Colonic mucosa (tissue), 4 donors: ENCODE data around the gene TOR4A. TPM values are rescaled to one million over a fixed set of nuclear protein-coding genes. Genes with fewer than 3 reads are reported as not detected.

ENCODE experiments used
- DNase-seq: peaks from one replicate; pipeline ENCODE4 v3.0.0-alpha.2; 2020
- H3K27ac ChIP-seq: fragments of 200-600 bp; one replicate; pipeline ENCODE4 v1.8.0; 2021
- H3K27me3 ChIP-seq: fragments of 200-600 bp; one replicate; pipeline ENCODE4 v1.8.0; 2021
- H3K36me3 ChIP-seq: fragments of 200-600 bp; one replicate; pipeline ENCODE4 v1.8.0; 2021
- H3K4me1 ChIP-seq: fragments of 200-600 bp; one replicate; pipeline ENCODE4 v1.8.0; 2021; ENCODE audit warnings: mild to moderate bottlenecking
- H3K4me3 ChIP-seq: fragments of 200-600 bp; one replicate; pipeline ENCODE4 v1.8.0; 2021
- H3K9ac ChIP-seq, 2 donors: one replicate each; pipeline ENCODE4 v1.7.0; 2013; ENCODE audit warnings: control low read depth in 2 of 2, low read depth in 2 of 2, low read length in 2 of 2
- H3K9me3 ChIP-seq: fragments of 200-600 bp; one replicate; pipeline ENCODE4 v1.8.0; 2021
- CTCF ChIP-seq: fragments of 200-600 bp; IDR thresholded peaks from one replicate; pipeline ENCODE4 v1.8.0; 2022; ENCODE audit warnings: antibody characterized with exemption, mild to moderate bottlenecking
- intact Hi-C: fragments of 100-400 bp; cut with DNase I; formaldehyde crosslinking; loops from one replicate; pipeline ENCODE4 v1.14.1; 2022
- total RNA-seq, 2 donors: library from RNA; stranded (reverse); fragmentation: NEBNext Ultra II Directional in 1 of 2; extraction: Animal tissue kit (Norgen Biotek cat#: 25700) in 1 of 2; gene quantifications; one replicate each; pipeline ENCODE4 v1.2.1, GENCODE V29; 2021
- donor health status: healthy.
- donor health status: DM: no; HTN: no; CAD: no.
- donor health status: DM: no; HTN: no; CAD: no.

The TOR4A gene
- total RNA-seq, 2 donors from 2014 or later: 57.1 to 63.9 TPM

DNA sequence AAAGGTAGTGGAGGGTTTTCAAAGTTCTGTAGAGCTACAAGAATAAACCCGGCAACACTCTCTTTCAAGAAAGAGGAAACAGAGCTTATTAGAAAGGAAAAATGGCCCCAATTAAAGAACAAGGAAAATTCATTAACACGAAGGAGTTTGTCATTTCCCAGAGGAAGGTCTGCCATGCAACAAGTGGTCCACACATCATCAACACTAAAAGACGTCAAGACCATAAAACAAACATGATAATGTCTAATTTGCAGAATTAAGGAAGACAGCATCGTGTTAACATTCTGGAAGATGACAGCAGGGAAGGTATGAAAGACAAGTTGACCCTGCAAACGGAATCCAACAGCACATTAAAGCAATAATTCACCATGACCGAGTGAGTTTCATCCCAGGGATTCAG, 53.2 kb downstream of the TOR4A start:
- H3K36me3 ChIP-seq: no peaks in the 10 kb centered on the region
- H3K9me3 ChIP-seq: no peaks in the 10 kb centered on the region
- no peak for TF ChIP-seq CTCF
- no peak overlapping the region for H3K4me3 ChIP-seq
- intact Hi-C loops: no loop called here
- no peaks in the 10 kb centered on the region for H3K4me1 ChIP-seq
- no peak overlapping the region for H3K27ac ChIP-seq
- no peak for DNase-seq
- H3K27me3 ChIP-seq: no peaks in the 10 kb centered on the region
- H3K9ac ChIP-seq: no peak overlapping the region

DNA sequence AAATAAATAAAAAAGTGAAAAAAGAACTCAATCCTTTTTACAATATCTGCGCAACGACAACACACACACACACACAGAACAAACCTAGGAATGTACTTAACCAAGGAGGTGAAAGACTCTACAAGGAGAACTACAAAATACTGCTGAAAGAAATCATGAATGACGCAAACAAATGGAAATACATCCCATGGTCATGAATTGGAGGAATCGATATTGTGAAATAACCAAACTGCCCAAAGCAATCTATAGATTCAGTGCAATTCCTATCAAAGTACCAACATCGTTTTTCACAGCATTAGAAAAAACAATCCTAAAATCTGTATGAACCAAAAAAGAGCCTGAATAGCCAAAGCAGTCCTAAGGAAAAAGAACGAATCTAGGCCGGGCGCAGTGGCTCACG, 54.4 kb downstream of the TOR4A start:
- Histone ChIP-seq H3K27ac (no peak overlapping the region), H3K9me3 (no peaks in the 10 kb centered on the region), H3K36me3 (no peaks in the 10 kb centered on the region), H3K4me1 (no peaks in the 10 kb centered on the region), H3K27me3 (no peaks in the 10 kb centered on the region), H3K4me3 (no peak overlapping the region), H3K9ac (no peak overlapping the region)
- no peak for DNase-seq
- TF ChIP-seq CTCF: no peak
- intact Hi-C loops: no loop called here

Other genes with a start within 250 kb of the TOR4A start
- gene ABCA2, start 249.5 kb upstream of the TOR4A start, total RNA-seq: 10 to 100 TPM; 22.4 to 47.5 TPM
- gene FUT7, start 245.6 kb upstream of the TOR4A start, total RNA-seq: not detected
- gene NPDC1, start 231.5 kb upstream of the TOR4A start, total RNA-seq: 100 to 1,000 TPM; 149 to 177 TPM
- 10 to 100 TPM; 20.5 to 22.1 TPM for gene ENTPD2, start 223.7 kb upstream of the TOR4A start, total RNA-seq
- 10 to 100 TPM; 19.2 to 57.8 TPM for gene SAPCD2, start 207.2 kb upstream of the TOR4A start, total RNA-seq
- 10 to 100 TPM in 1 of 2 donors, 1 to 10 TPM in 1; 9.0 to 13.0 TPM for gene UAP1L1, start 200.2 kb upstream of the TOR4A start, total RNA-seq
- gene MAN1B1, start 190.7 kb upstream of the TOR4A start, total RNA-seq: 10 to 100 TPM; 43.5 to 52.6 TPM
- gene DPP7, start 163.0 kb upstream of the TOR4A start, total RNA-seq: 10 to 100 TPM; 46.2 to 52.5 TPM
- gene GRIN1, start 138.6 kb upstream of the TOR4A start, total RNA-seq: under 1 TPM; 0.47 to 0.93 TPM
- 10 to 100 TPM; 64.6 to 95.8 TPM for gene LRRC26, start 107.7 kb upstream of the TOR4A start, total RNA-seq
- gene TMEM210, start 105.7 kb upstream of the TOR4A start, total RNA-seq: under 1 TPM in 1 of 2 donors, not detected in 1; 0.67 TPM
- 10 to 100 TPM; 33.8 to 67.8 TPM for gene ANAPC2, start 89.2 kb upstream of the TOR4A start, total RNA-seq
- 100 to 1,000 TPM in 1 of 2 donors, 10 to 100 TPM in 1; 60.0 to 100 TPM for gene SSNA1, start 89.0 kb upstream of the TOR4A start, total RNA-seq
- gene TPRN, start 77.0 kb upstream of the TOR4A start, total RNA-seq: 100 to 1,000 TPM in 1 of 2 donors, 10 to 100 TPM in 1; 83.1 to 124 TPM
- gene TMEM203, start 72.1 kb upstream of the TOR4A start, total RNA-seq: 10 to 100 TPM; 35.7 to 43.5 TPM
- gene NDOR1, start 72.0 kb upstream of the TOR4A start, total RNA-seq: 10 to 100 TPM; 11.7 to 36.9 TPM
- 1 to 10 TPM; 6.5 to 9.3 TPM for gene RNF208, start 55.5 kb upstream of the TOR4A start, total RNA-seq
- under 1 TPM in 1 of 2 donors, not detected in 1; 0.64 TPM for gene CYSRT1, start 52.6 kb upstream of the TOR4A start, total RNA-seq
- not detected for gene RNF224, start 50.2 kb upstream of the TOR4A start, total RNA-seq
- gene SLC34A3, start 46.8 kb upstream of the TOR4A start, total RNA-seq: not detected
- gene TUBB4B, start 36.4 kb upstream of the TOR4A start, total RNA-seq: 100 to 1,000 TPM; 303 to 779 TPM
- not detected for gene STPG3, start 26.4 kb upstream of the TOR4A start, total RNA-seq
- gene NELFB, start 22.4 kb upstream of the TOR4A start, total RNA-seq: 10 to 100 TPM; 62.1 to 87.1 TPM
- 100 to 1,000 TPM; 120 to 178 TPM for gene NRARP, start 24.5 kb downstream of the TOR4A start, total RNA-seq
- gene EXD3, start 145.4 kb downstream of the TOR4A start, total RNA-seq: 10 to 100 TPM; 34.9 to 36.4 TPM
- gene NOXA1, start 145.7 kb downstream of the TOR4A start, total RNA-seq: 10 to 100 TPM; 27.5 to 29.3 TPM
- 10 to 100 TPM; 48.3 to 72.0 TPM for gene ENTPD8, start 163.6 kb downstream of the TOR4A start, total RNA-seq
- 10 to 100 TPM; 33.7 to 47.8 TPM for gene NSMF, start 181.6 kb downstream of the TOR4A start, total RNA-seq